NCI-H187 (cell line): ENCODE data around the gene HDAC9.
"Not testable (repeated sequence)": the region's sequence is repeated elsewhere in the genome, so short reads cannot be mapped to it uniquely, and the experiment has no call there.

Experiments
- DNase-seq, 2 experiments: peaks; one replicate each; lab custom pipeline; 2025; lab: John Stamatoyannopoulos, UW

The HDAC9 gene

GRCh38 chr7:19024261-19024660 lies 528.7 kb downstream of the HDAC9 start:
- DNase-seq, result no peak

DNA sequence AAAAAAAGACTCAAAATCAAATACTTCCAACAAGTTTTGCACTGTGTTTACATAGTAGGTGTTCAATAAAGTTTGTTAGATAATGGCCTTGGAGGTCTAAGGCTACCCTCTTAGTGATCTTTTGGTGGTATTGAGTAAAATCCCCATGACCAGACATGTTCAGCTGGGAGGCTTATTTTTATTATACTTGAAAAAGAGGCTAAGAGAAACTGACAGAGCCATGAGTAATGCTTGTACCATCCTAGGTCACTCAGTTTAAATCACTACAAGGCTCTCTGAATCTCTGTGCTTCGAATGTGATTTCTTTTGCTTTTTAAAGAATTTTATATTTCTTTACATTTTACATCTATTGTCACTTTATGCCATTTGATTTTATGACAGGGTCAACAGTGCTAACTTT lies 531.3 kb downstream of the HDAC9 start:
- no peak for DNase-seq

GRCh38 chr7:19030281-19030680 lies 534.7 kb downstream of the HDAC9 start:
- no peak for DNase-seq

- not testable (repeated sequence) for DNase-seq
Observed at GRCh38 chr7:19032942-19033341, 537.4 kb downstream of the HDAC9 start.

GRCh38 chr7:19051767-19052375 lies 556.3 kb downstream of the HDAC9 start:
- DNase-seq, result no peak
